GM19468 (cell line): ENCODE measurements around the gene REG3A.

ENCODE experiments used
- ATAC-seq: cut with Tn5 transposase; IDR thresholded peaks from one replicate; pipeline ENCODE4 v1.9.1; 2021; ENCODE audit warnings: mild to moderate bottlenecking, moderate library complexity, moderate number of reproducible peaks; ENCODE audit not compliant: unreplicated experiment; ENCODE audit errors: extremely low read depth

REG3A gene

DNA sequence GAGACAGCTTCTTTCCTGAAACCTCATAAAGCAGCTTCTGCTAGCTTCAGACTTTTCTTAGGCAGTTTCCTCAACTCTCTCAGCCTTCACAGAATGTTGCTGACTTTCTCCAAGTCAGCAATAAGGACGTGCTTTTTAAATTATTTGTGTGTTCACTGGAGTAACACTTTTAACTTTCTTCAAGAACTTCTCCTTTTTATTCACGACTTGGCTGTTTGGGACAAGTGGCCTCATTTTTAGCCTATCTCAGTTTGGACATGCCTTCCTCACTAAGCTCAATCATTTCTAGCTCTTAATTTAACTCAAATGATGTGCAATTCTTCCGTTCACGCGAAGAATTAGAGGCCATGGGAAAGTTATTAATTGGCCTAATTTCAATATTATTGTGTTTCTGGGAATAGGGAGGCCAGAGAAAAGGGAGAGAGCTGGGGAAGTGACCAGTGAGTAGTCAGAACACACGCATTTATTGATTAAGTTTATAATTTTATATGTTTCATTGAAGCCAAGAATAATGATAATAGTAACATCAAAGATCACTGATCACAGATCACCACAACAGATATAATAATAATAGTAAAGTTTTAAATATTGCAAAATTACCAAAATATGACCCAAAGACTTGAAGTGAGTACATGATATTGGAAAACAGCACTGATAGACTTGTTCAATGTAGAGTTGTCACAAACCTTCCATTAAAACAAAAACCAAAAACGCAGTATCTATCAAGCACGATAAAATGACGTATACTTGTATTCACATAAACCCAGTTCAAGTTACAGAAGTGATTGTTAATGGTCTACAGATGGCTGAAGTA is 34.4 kb downstream of the REG3A start:
- ATAC-seq, result no peak

DNA sequence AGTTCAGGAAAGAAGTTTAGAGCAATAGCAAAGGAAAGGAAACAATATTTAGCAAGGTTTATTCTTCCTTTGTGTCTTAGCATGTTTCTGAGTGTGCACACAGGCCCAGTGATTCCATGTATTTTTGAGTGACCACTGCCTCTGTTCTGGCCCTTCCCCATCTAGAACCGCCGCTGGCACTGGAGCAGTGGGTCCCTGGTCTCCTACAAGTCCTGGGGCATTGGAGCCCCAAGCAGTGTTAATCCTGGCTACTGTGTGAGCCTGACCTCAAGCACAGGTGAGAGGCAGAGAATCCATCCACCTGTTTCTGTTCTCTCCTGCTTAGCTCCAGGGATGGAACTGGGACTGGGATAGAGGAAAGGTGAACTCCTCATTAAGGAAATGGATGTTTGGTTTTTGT is 36.9 kb downstream of the REG3A start:
- ATAC-seq, result no peak

- no peak for ATAC-seq
These were observed 39.3 kb downstream of the REG3A start, which contains the start of gene REG1A for GRCh38 chr2:79120194-79120713. TSS of gene REG1A (plus strand) at chr2:79120488. CDS start at chr2:79120862, 374 bp downstream.

DNA sequence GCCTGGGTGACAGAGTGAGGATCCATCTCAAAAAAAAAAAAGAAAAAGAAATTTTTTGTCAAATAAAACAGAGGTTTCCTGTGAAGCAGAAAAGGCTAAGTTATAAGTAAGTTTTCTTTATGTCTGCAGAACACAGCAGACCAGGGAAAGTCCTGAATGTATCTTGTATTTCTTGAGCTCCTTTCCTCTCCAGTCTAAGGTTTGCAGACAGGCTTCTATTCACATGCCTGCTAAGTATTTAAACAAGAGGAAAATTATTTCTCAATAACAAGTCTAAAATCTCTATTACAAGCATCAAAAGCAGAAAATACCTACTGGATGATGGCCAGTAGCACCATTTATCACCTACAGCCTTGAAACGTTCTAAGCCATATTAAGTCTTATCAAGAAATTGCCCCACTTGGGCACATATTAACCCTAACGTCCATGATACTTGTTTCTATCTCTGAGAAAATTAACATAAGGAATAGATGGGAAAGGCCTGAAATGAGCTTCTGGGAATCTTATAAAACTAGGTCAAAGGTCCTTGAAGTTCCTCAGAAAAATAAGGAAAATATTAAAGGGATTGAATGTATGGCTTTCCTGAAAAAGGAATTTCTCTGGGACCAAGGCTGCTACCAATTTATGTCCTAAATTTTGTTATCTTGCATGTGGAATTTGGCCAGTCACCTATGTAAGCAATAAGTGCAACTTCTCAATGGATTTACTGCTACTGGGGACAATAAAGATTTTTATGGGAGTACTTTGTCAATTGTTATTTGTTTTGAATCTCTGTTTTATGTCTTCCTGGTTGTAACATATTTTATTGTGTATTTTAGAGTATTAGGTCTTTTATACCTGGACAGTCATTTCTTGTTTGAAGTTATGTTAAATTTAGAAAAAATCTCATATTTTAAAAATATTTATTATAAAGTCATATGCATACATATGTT is 42.3 kb downstream of the REG3A start:
- no peak for ATAC-seq

GRCh38 chr2:79114797-79115494 is 44.6 kb downstream of the REG3A start:
- ATAC-seq, result no peak

DNA sequence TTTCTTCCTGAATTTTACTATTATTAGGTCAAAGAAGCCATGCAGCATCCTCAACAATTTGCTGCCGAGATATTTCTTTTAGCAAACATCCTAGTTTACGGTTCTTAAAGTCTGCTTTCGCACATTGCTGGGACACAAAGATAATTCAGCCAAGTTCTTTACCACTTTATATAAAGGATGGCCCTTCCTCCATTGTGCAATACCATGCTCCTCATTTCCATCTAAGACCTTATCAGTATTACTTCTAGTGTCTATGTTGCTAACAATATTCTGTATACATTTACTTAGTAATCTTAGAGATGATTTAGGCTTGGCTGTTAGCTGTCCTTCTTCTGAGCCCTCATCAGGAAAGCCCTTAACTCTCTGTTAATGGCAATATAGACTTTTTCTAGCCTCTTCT is 47.3 kb downstream of the REG3A start:
- ATAC-seq, result no peak
